GM19468 (cell line): ENCODE results near the gene MARS1.

Experiments used
- ATAC-seq: cut with Tn5 transposase; IDR thresholded peaks from one replicate; pipeline ENCODE4 v1.9.1; 2021; ENCODE audit warnings: mild to moderate bottlenecking, moderate library complexity, moderate number of reproducible peaks; ENCODE audit not compliant: unreplicated experiment; ENCODE audit errors: extremely low read depth

MARS1 gene

GRCh38 chr12:57525615-57526383, 37.9 kb downstream of the MARS1 start:
- no peak for ATAC-seq

GRCh38 chr12:57526477-57527126, 38.7 kb downstream of the MARS1 start:
- ATAC-seq = no peak

GRCh38 chr12:57527184-57527583, 39.3 kb downstream of the MARS1 start:
- ATAC-seq = no peak

GRCh38 chr12:57528176-57528575, 40.3 kb downstream of the MARS1 start:
- ATAC-seq = no peak

- no peak for ATAC-seq
Observed at GRCh38 chr12:57528831-57529555, 41.1 kb downstream of the MARS1 start.

- ATAC-seq = no peak
Observed at GRCh38 chr12:57529831-57530230, 42.0 kb downstream of the MARS1 start.

- no peak for ATAC-seq
Observed at GRCh38 chr12:57530396-57531142, 42.7 kb downstream of the MARS1 start.

- no peak for ATAC-seq
Observed at GRCh38 chr12:57531836-57532235, 44.0 kb downstream of the MARS1 start.

GRCh38 chr12:57533108-57533507, 45.2 kb downstream of the MARS1 start:
- ATAC-seq = no peak

- ATAC-seq = no peak
Observed at GRCh38 chr12:57534250-57534649, 46.4 kb downstream of the MARS1 start.

- no peak for ATAC-seq
Observed at GRCh38 chr12:57534991-57535543, 47.2 kb downstream of the MARS1 start.

GRCh38 chr12:57535764-57536596, 48.1 kb downstream of the MARS1 start:
- no peak for ATAC-seq

GRCh38 chr12:57536597-57536942, 48.7 kb downstream of the MARS1 start:
- no peak for ATAC-seq

- no peak for ATAC-seq
Observed at GRCh38 chr12:57539134-57539768, 51.4 kb downstream of the MARS1 start.

GRCh38 chr12:57541001-57541400, 53.1 kb downstream of the MARS1 start:
- ATAC-seq = no peak

- ATAC-seq = no peak
Observed at GRCh38 chr12:57541717-57542116, 53.8 kb downstream of the MARS1 start.

GRCh38 chr12:57543581-57543980, 55.7 kb downstream of the MARS1 start:
- ATAC-seq = no peak

GRCh38 chr12:57545809-57546437, 58.1 kb downstream of the MARS1 start:
- ATAC-seq = no peak
